ENCODE results near the gene NTRK1.

GRCh38 chr1:156852418-156852874 lies 8.2 kb upstream of the NTRK1 start:
- TF ChIP-seq EZH2phosphoT487 (IDR thresholded peaks at IDR 0.05; ENCODE audit: insufficient read depth, low read depth) (no peak), EZH2 (IDR thresholded peaks at IDR 0.05; ENCODE audit: insufficient read depth, poor library complexity, severe bottlenecking) (no peak)
